Ishikawa (cell line): ENCODE results near the gene PDCD1LG2.

Source experiments
- CEBPB ChIP-seq: IDR thresholded peaks from 2 replicates; pipeline ENCODE4 v1.6.1; 2012
- CREB1 ChIP-seq: IDR thresholded peaks from 2 replicates; pipeline ENCODE4 v1.6.1; 2012; ENCODE audit warnings: low read depth
- EGR1 ChIP-seq: IDR thresholded peaks from 2 replicates; pipeline ENCODE4 v1.6.1; 2012
- EP300 ChIP-seq: IDR thresholded peaks from 2 replicates; pipeline ENCODE4 v1.6.1; 2012; ENCODE audit warnings: borderline replicate concordance
- FOXM1 ChIP-seq: IDR thresholded peaks from 2 replicates; pipeline ENCODE4 v1.6.1; 2012; ENCODE audit warnings: low read depth, borderline replicate concordance
- MAX ChIP-seq: IDR thresholded peaks from 2 replicates; pipeline ENCODE4 v1.6.1; 2012
- NFIC ChIP-seq: IDR thresholded peaks from 2 replicates; pipeline ENCODE4 v1.6.1; 2012
- RAD21 ChIP-seq: IDR thresholded peaks from 2 replicates; pipeline ENCODE4 v1.6.1; 2012; ENCODE audit warnings: low read depth
- REST ChIP-seq: IDR thresholded peaks from 2 replicates; pipeline ENCODE4 v1.6.1; 2012; ENCODE audit warnings: low read depth, mild to moderate bottlenecking
- TAF1 ChIP-seq: IDR thresholded peaks from 2 replicates; pipeline ENCODE4 v1.6.1; 2012; ENCODE audit warnings: low read depth, mild to moderate bottlenecking
- TCF12 ChIP-seq: IDR thresholded peaks from 2 replicates; pipeline ENCODE4 v1.6.1; 2012; ENCODE audit warnings: low read depth
- TEAD4 ChIP-seq: IDR thresholded peaks from 2 replicates; pipeline ENCODE4 v1.6.1; 2012
- USF1 ChIP-seq: IDR thresholded peaks from 2 replicates; pipeline ENCODE4 v1.6.1; 2012
- YY1 ChIP-seq: IDR thresholded peaks from 2 replicates; pipeline ENCODE4 v1.6.1; 2012; ENCODE audit warnings: low read depth
- ZBTB7A ChIP-seq: IDR thresholded peaks from 2 replicates; pipeline ENCODE4 v1.6.1; 2012; ENCODE audit warnings: low read depth

PDCD1LG2 gene

GRCh38 chr9:5566054-5566618 lies 55.8 kb downstream of the PDCD1LG2 start:
- TF ChIP-seq RAD21 (no peak), REST (no peak), TAF1 (no peak), TCF12 (no peak), CEBPB (no peak), EP300 (no peak), USF1 (no peak)

GRCh38 chr9:5568868-5569267 lies 58.5 kb downstream of the PDCD1LG2 start:
- TF ChIP-seq REST (no peak), TAF1 (no peak), FOXM1 (no peak), YY1 (no peak), EGR1 (no peak), ZBTB7A (no peak), USF1 (no peak), MAX (no peak), TEAD4 (no peak), CREB1 (no peak), NFIC (no peak)

- no peak for TF ChIP-seq EGR1
Measured at GRCh38 chr9:5569409-5569808, 59.1 kb downstream of the PDCD1LG2 start.

- TF ChIP-seq MAX (no peak), YY1 (no peak), ZBTB7A (no peak), NFIC (no peak), EGR1 (no peak), TAF1 (no peak), REST (no peak), EP300 (no peak), CEBPB (no peak), USF1 (no peak), CREB1 (no peak), TCF12 (no peak), TEAD4 (no peak), FOXM1 (no peak), RAD21 (no peak)
Measured at GRCh38 chr9:5569891-5570290, 59.6 kb downstream of the PDCD1LG2 start.
